ENCODE data around the gene VGF.
A peak's percentile ranks its signal among the peaks of the same experiment; 100 is the strongest.

The VGF gene

DNA sequence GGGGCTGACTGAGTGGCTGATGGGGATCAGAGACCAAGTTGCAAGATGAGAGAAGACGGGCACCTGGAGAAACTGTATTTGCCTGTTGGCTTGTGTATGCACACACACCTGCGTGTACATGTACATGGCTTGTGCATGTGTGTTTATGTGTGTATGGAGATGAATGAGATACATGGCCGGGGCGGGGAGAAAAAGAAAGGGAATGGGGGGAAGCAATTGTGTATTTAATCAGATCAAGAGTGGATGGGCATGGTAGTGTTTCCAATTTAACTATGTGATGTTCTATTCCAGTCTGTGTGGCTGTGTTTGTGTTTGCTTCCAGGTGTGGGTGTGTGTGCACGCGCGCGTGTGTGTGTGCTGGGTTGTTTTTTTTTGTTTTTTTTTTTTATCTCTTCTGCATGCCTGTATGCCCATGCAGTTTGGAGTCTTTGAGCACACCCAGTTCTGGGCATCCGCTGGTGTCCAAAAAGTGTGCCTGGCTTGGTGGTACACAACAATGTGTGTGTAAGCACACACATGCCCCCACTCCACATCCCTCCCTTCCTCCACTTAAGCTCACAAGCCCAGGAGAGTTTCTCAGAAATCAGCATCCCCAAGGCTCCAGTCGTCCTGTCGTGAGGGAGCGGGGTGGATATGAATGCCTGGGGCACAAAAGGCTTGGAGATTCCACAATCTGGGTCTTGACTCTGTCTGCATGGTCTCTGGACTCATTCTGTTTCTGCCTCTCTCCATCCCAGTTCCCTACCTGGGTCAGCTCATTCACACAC lies 2.5 kb upstream of the VGF start:
- no peak for TF ChIP-seq Cebpa-rat (IDR thresholded peaks at IDR 0.05)
- peaks cover 88% of the 10 kb centered on the region for H3K27me3 ChIP-seq
- peaks cover 63% of the 10 kb centered on the region for H4K20me1 ChIP-seq
- peaks cover 8% of the 10 kb centered on the region for H3K9me3 ChIP-seq
- peaks cover 89% of the 10 kb centered on the region for H3K4me1 ChIP-seq
- no peaks in the 10 kb centered on the region for H3K36me3 ChIP-seq
- H3K4me2 ChIP-seq = peak overlapping the region; percentile 100
- no peak overlapping the region for H3K9ac ChIP-seq
- no peak overlapping the region; the same call in 1 of the 2 replicates for H3K4me3 ChIP-seq
- no peak overlapping the region for H3K27ac ChIP-seq

DNA sequence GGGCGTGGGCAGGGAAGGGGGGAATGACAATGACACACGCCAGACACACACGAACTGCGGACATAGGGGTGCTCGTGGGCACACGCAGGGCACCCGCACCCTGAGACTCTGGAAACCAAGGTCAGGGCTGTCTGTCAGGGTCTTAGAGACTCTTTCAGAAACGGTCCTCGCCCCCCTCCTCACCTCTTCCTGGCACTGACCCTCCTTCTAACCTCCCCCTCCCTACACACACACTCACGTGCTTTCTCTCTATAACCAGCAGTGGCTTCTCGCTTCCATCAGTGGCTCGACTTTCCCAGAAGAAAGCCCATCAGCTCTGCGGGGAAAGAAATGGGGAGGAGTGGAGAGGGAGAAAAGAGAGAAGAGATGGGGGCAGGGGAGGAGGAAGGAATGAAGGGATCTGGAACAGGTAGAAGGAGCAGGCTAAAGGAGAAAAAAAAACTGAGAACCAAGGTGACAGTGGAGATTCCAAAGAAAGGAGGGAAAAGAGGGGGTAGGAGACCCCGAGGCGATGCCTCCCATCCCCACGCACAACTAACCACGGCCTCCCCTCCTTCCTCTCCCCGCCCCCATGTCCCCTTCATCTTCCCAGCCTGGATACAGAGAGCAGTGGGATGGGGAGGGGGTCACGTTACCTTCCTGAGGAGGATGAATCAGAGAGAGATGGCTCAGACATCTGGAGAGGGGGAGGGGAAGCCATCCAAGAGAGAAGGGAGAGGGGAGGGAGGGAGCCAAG lies 1.7 kb upstream of the VGF start:
- Histone ChIP-seq H3K4me2 (peak overlapping the region; percentile 100), H3K27me3 (peaks cover 80% of the 10 kb centered on the region), H3K4me3 (peak overlapping the region; percentile 49), H3K9ac (no peak overlapping the region), H3K36me3 (no peaks in the 10 kb centered on the region), H3K27ac (no peak overlapping the region), H3K9me3 (peaks cover under 1% of the 10 kb centered on the region; the same call in 1 of the 2 replicates), H3K4me1 (peaks cover 87% of the 10 kb centered on the region), H4K20me1 (peaks cover 63% of the 10 kb centered on the region)
- TF ChIP-seq Cebpa-rat (IDR thresholded peaks at IDR 0.05) = no peak

GRCh38 chr7:101166648-101166908 lies 1.2 kb upstream of the VGF start:
- H3K4me1 ChIP-seq = peaks cover 87% of the 10 kb centered on the region
- TF ChIP-seq Cebpa-rat (IDR thresholded peaks at IDR 0.05) = no peak
- peaks cover 63% of the 10 kb centered on the region for H4K20me1 ChIP-seq
- no peaks in the 10 kb centered on the region for H3K9me3 ChIP-seq
- H3K4me3 ChIP-seq = peak overlapping the region; percentile 49
- peaks cover 75% of the 10 kb centered on the region for H3K27me3 ChIP-seq
- H3K4me2 ChIP-seq = peak overlapping the region; percentile 100
- no peak overlapping the region for H3K9ac ChIP-seq
- H3K27ac ChIP-seq = no peak overlapping the region
- H3K36me3 ChIP-seq = no peaks in the 10 kb centered on the region

DNA sequence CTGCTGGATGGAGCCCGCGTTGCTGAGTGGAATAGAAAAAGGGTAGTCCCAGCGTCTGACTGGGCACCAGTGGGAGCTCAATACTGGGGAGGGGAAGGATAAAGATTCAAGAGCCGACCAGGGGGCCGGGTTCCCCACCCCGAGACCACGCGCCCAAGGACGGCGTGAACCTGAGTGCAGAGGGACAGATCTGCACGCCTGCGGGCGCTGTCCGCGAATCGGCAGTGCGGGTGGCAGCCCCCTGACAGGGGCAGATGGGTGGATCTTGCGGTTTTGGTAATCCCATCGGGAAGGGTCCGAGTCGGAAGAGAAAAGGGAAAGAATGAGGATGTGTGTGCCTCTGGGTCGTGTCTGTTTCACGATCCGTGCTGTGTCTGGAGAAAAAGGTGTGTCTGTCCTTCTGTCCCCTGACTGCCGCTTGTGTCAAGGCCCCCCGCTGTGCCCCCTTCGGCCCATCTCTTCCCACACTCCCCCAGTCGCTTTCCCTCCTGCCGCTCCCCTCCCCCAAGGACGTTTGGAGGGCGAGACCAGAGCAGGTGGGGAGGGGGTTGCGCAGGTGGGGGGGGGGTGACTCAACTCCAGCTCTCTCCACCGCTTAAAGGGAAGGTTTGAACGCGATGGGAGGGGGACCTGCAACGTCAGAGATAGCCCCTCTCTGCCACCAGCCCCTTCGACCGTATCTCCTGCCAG lies 734 bp upstream of the VGF start:
- H3K36me3 ChIP-seq = no peaks in the 10 kb centered on the region
- no peak for TF ChIP-seq Cebpa-rat (IDR thresholded peaks at IDR 0.05)
- H3K27ac ChIP-seq = no peak overlapping the region
- H4K20me1 ChIP-seq = peaks cover 62% of the 10 kb centered on the region
- H3K4me3 ChIP-seq = peak overlapping the region; percentile 71
- no peaks in the 10 kb centered on the region for H3K9me3 ChIP-seq
- H3K4me1 ChIP-seq = peaks cover 87% of the 10 kb centered on the region
- H3K9ac ChIP-seq = no peak overlapping the region
- H3K27me3 ChIP-seq = peaks cover 71% of the 10 kb centered on the region
- H3K4me2 ChIP-seq = peak overlapping the region; percentile 100

DNA sequence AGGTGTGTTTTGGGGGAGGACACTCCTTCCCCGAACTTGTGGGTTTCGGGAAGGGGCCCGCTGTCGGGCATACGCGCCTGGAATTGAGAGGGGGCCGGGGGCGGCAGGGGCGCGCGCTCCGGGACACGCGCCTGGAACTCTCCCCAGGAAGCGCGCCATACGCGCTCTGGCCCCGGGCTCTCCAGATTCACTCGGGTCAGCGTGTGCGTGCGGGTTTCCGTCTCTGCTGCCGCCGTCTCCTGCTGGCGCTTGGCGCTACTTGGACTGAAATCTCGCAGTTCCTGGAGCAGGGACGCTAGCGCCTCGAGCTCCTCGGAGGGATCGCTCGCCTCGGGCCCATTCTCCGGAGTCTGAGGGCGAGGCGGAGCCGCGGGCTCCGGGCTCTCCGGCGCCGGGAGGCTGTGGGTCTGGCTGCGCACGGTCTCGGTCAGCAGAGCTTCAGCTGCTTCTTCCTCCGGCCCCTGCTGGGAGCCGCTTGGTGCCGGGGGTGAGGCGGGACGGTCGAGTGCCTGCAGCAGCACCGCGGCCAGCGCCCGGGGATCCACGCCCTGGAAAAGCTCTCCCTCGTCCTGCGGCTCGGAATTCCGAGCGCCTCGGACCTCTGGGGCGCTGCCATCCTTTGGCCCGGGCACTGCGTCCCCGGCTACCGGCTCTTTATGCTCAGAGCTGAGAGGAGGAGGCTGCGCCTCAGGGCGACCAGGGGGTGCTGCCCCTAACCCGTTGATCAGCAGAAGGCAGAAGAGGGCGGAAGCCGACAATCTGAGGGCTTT lies 1.1 kb downstream of the VGF start:
- Histone ChIP-seq H3K9ac (peak overlapping the region; percentile 79), H3K27ac (peak overlapping the region; percentile 75; the same call in 1 of the 2 replicates), H3K4me1 (peaks cover 82% of the 10 kb centered on the region), H3K27me3 (peaks cover 52% of the 10 kb centered on the region), H3K4me2 (peak overlapping the region; percentile 100), H4K20me1 (peaks cover 47% of the 10 kb centered on the region), H3K36me3 (peaks cover 12% of the 10 kb centered on the region), H3K9me3 (no peaks in the 10 kb centered on the region), H3K4me3 (peak overlapping the region; percentile 71)
- no peak for TF ChIP-seq Cebpa-rat (IDR thresholded peaks at IDR 0.05)

- Histone ChIP-seq H3K4me3 (peak overlapping the region; percentile 71), H3K9ac (peak overlapping the region; percentile 79), H3K36me3 (peaks cover 20% of the 10 kb centered on the region), H3K27ac (peak overlapping the region; percentile 86), H3K27me3 (peaks cover 44% of the 10 kb centered on the region), H3K9me3 (no peaks in the 10 kb centered on the region), H3K4me2 (peak overlapping the region; percentile 100), H3K4me1 (peaks cover 76% of the 10 kb centered on the region), H4K20me1 (peaks cover 40% of the 10 kb centered on the region)
- no peak for TF ChIP-seq Cebpa-rat (IDR thresholded peaks at IDR 0.05)
These were observed 1.9 kb downstream of the VGF start for GRCh38 chr7:101163279-101164070.

DNA sequence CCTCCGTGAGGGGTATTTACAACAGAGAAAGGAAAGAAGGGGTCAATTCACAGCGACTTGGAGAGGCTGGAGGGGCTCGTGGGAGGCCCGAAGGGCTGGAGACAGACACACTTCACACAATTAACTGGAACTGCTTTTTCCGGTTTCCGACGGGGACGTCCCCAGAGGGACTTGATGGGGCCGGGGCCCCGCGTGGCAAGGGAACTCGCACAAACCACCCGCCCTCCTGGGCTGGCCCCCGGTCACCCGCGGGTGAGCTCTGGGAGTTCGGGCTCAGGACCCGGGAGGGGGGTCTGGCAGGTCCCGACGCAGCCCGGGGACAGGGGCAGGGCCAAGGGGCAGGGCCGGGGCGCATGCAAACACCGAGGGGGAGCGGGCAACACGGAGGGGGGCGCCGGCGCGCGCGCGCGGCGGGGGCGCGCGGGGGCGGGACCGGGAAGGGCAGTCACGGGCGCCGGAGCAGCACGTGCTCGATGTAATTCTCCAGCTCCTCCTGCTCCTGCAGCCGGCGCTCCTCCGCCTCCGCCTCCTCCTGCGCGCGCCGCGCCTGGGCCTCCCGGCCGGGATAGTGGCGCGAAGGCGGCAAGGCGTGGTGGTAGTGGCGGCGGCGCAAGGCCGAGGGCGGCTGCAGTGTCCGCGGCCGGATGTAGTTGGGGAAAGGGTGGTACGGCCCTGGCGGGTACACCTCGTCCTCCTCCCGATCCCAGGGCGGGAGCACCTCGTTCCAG lies 2.7 kb downstream of the VGF start:
- H3K27ac ChIP-seq = peak overlapping the region; percentile 86
- peak overlapping the region; percentile 79 for H3K9ac ChIP-seq
- H3K9me3 ChIP-seq = no peaks in the 10 kb centered on the region
- peaks cover 33% of the 10 kb centered on the region for H4K20me1 ChIP-seq
- no peak for TF ChIP-seq Cebpa-rat (IDR thresholded peaks at IDR 0.05)
- H3K4me2 ChIP-seq = peak overlapping the region; percentile 100
- H3K4me1 ChIP-seq = peaks cover 68% of the 10 kb centered on the region
- H3K4me3 ChIP-seq = peak overlapping the region; percentile 71
- peaks cover 27% of the 10 kb centered on the region for H3K36me3 ChIP-seq
- H3K27me3 ChIP-seq = peaks cover 37% of the 10 kb centered on the region

DNA sequence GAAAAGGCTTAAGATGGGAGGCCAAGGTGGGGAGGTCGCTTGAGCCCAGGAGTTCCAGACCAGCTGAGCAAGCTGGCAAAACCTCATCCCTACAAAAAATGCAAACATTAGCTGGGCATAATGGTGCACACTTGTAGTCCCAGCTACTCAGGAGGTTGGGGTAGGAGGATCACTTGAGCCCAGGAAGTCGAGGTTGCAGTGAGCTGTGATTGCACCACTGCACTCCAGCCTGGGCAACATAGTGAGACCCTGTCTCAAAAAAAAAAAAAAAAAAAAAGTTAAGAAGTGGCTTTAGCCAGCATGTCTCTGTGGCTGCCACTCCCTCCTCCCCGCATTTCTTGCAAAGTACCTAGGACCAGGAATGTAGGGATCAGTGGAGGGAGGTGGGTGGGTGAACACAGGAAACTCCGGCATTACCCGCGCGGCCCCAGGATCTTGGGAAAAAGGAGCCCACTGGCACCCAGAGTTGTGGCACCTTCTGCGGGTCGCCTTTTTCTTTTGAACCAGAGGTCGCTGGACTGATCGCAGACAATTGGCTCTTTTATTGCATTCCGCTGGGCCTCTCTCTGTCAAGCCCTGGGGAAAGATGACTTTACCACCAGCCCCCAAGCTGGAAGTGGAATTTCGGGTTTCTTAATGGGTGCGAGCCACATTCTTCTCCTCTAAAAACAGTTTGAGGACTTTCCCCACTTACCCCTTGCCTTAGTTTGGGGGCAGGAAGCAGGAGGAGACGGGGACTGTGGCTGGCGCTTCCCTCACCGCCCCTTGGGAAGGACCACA lies 3.5 kb downstream of the VGF start:
- Histone ChIP-seq H3K4me2 (peak overlapping the region; percentile 100), H3K27ac (peak overlapping the region; percentile 86)

More for the DNA sequence above, 3.5 kb downstream of the VGF start:
- TF ChIP-seq Cebpa-rat (IDR thresholded peaks at IDR 0.05) = no peak
- Histone ChIP-seq H4K20me1 (peaks cover 24% of the 10 kb centered on the region), H3K4me3 (peak overlapping the region; percentile 71), H3K27me3 (peaks cover 28% of the 10 kb centered on the region), H3K36me3 (peaks cover 36% of the 10 kb centered on the region), H3K9ac (peak overlapping the region; percentile 79), H3K9me3 (no peaks in the 10 kb centered on the region), H3K4me1 (peaks cover 66% of the 10 kb centered on the region)
